PC-3 (cell line): Measurements from ENCODE around the gene CHCHD2. TPM values are rescaled to one million over a fixed set of nuclear protein-coding genes. Genes with fewer than 3 reads are reported as not detected.

ENCODE experiments used
- ATAC-seq: fragments of 200-7000 bp; cut with Tn5 transposase; 2 replicates; pipeline ENCODE4 v1.9.1; 2020; ENCODE audit warnings: mild to moderate bottlenecking, moderate library complexity
- BruUV-seq: library from RNA; stranded (reverse); fragments of 400-500 nt; replicated peaks from 2 replicates; lab custom pipeline; 2021; lab: Mats Ljungman, UMichigan
- CTCF ChIA-PET: fragments of 300-600 bp; sonication (Branson Sonifier 250); formaldehyde crosslinking; loops from one replicate; lab custom pipeline; 2022; ENCODE audit warnings: antibody characterized with exemption; lab: Charles Lee
- POLR2A ChIA-PET: fragments of 300-600 bp; sonication (Branson Sonifier 250); formaldehyde crosslinking; loops from one replicate; lab custom pipeline; 2022; ENCODE audit warnings: antibody characterized with exemption; ENCODE audit not compliant: unreplicated experiment; lab: Charles Lee
- DNase-seq: peaks from one replicate; pipeline ENCODE4 v3.0.0-alpha.2; 2015
- H2AFZ ChIP-seq: fragments of 300-600 bp; sonication (generic); 2 replicates; pipeline ENCODE4 v1.6.0; 2016; ENCODE audit warnings: antibody characterized with exemption, low read length
- H3F3A ChIP-seq: fragments of 300-600 bp; sonication (generic); one replicate; pipeline ENCODE4 v1.6.0; 2017; ENCODE audit warnings: antibody characterized with exemption, low read length, control low read depth, mild to moderate bottlenecking; ENCODE audit not compliant: unreplicated experiment
- H3K27ac ChIP-seq: fragments of 300-600 bp; sonication (generic); 2 replicates; pipeline ENCODE4 v1.5.1; 2016; ENCODE audit warnings: mild to moderate bottlenecking, low read length
- H3K27me3 ChIP-seq: fragments of 300-600 bp; sonication (generic); 2 replicates; pipeline ENCODE4 v1.6.1; 2016; ENCODE audit warnings: low read length, mixed read lengths
- H3K36me3 ChIP-seq: fragments of 300-600 bp; sonication (generic); 2 replicates; pipeline ENCODE4 v1.6.1; 2016; ENCODE audit warnings: low read depth, mixed run types, low read length, mixed read lengths
- H3K4me1 ChIP-seq: fragments of 300-600 bp; sonication (generic); 2 replicates; pipeline ENCODE4 v1.5.1; 2016; ENCODE audit warnings: low read length; ENCODE audit not compliant: insufficient read depth
- H3K4me2 ChIP-seq: fragments of 300-600 bp; sonication (generic); 2 replicates; pipeline ENCODE4 v1.6.0; 2016; ENCODE audit warnings: low read length
- H3K4me3 ChIP-seq: fragments of 300-600 bp; sonication (generic); 2 replicates; pipeline ENCODE4 v1.5.1; 2016; ENCODE audit warnings: mild to moderate bottlenecking, low read length, mixed read lengths
- H3K79me2 ChIP-seq: fragments of 300-600 bp; sonication (generic); 2 replicates; pipeline ENCODE4 v1.6.1; 2017; ENCODE audit warnings: low read length, mixed read lengths
- H3K9ac ChIP-seq: fragments of 300-600 bp; sonication (generic); 2 replicates; pipeline ENCODE4 v1.6.0; 2016; ENCODE audit warnings: mild to moderate bottlenecking, low read length
- H3K9me2 ChIP-seq: fragments of 300-600 bp; sonication (generic); replicated peaks from 2 replicates; pipeline ENCODE4 v1.6.1; 2016; ENCODE audit warnings: mixed run types, low read length, mixed read lengths
- H3K9me3 ChIP-seq: fragments of 300-600 bp; sonication (generic); 2 replicates; pipeline ENCODE4 v1.6.1; 2016; ENCODE audit warnings: low read length, mixed read lengths
- H4K20me1 ChIP-seq: fragments of 300-600 bp; sonication (generic); 2 replicates; pipeline ENCODE4 v1.6.1; 2016; ENCODE audit warnings: low read length, mixed read lengths
- EZH2 ChIP-seq: fragments of 300-600 bp; sonication (generic); IDR thresholded peaks from one replicate; pipeline ENCODE4 v1.6.1; 2017; ENCODE audit warnings: antibody characterized with exemption, mild to moderate bottlenecking, low read length; ENCODE audit not compliant: unreplicated experiment
- EZH2phosphoT487 ChIP-seq: fragments of 300-600 bp; sonication (generic); IDR thresholded peaks from 2 replicates; pipeline ENCODE4 v1.6.1; 2018; ENCODE audit warnings: mild to moderate bottlenecking, antibody characterized with exemption, low read length, borderline replicate concordance
- intact Hi-C: fragments of 100-400 bp; cut with micrococcal nuclease; formaldehyde crosslinking; loops from 2 replicates; pipeline ENCODE4 v1.9.0; 2023
- total RNA-seq: library from RNA; depleted of rRNA; stranded (reverse); fragments of >200 nt; gene quantifications from 2 replicates; pipeline ENCODE4 v1.2.3, GENCODE V29; 2014
- TF ChIP-seq, protein P1 (sequence below): fragments of 300-600 bp; sonication (generic); conservative IDR thresholded peaks from 2 replicates; pipeline ENCODE4 v1.5.1; 2017; ENCODE audit warnings: antibody characterized with exemption, low read depth, mild to moderate bottlenecking, low read length

Gene CHCHD2
- total RNA-seq, 1 experiment from 2014 or later = 578 TPM

DNA sequence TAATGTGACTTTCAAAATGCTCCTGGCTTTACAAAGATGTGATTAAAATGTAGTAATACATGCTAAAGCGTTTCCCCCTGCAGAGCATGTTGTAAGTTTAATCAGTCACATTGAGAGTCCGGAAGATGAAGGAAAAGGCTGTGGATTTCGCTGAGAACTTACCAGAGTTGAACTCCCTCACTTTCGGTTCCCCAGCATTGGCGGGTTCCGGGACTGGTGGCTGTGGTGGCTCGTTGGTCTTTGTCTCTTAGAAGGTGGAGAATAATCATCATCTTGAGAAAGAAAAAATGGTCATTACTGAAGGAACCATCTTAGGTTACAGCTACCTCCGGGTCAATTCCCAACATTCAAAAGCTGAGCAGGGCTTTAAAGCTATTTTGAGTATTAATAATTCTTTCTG, 19.6 kb upstream of the CHCHD2 start:
- no peaks in the 10 kb centered on the region for H3F3A ChIP-seq
- H4K20me1 ChIP-seq = no peaks in the 10 kb centered on the region
- POLR2A ChIA-PET = no interaction called here
- H3K27me3 ChIP-seq = no peaks in the 10 kb centered on the region
- TF ChIP-seq EZH2phosphoT487 (no peak), EZH2 (no peak)
- TF ChIP-seq, protein P1, sequence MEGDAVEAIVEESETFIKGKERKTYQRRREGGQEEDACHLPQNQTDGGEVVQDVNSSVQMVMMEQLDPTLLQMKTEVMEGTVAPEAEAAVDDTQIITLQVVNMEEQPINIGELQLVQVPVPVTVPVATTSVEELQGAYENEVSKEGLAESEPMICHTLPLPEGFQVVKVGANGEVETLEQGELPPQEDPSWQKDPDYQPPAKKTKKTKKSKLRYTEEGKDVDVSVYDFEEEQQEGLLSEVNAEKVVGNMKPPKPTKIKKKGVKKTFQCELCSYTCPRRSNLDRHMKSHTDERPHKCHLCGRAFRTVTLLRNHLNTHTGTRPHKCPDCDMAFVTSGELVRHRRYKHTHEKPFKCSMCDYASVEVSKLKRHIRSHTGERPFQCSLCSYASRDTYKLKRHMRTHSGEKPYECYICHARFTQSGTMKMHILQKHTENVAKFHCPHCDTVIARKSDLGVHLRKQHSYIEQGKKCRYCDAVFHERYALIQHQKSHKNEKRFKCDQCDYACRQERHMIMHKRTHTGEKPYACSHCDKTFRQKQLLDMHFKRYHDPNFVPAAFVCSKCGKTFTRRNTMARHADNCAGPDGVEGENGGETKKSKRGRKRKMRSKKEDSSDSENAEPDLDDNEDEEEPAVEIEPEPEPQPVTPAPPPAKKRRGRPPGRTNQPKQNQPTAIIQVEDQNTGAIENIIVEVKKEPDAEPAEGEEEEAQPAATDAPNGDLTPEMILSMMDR = no peak
- no peak for ATAC-seq
- H3K36me3 ChIP-seq = no peaks in the 10 kb centered on the region
- no TSS peak for BruUV-seq
- H3K79me2 ChIP-seq = no peaks in the 10 kb centered on the region
- H3K9me2 ChIP-seq = no peaks in the 10 kb centered on the region
- no peak overlapping the region for H3K27ac ChIP-seq
- H3K4me1 ChIP-seq = no peaks in the 10 kb centered on the region
- no peak overlapping the region for H3K9ac ChIP-seq
- intact Hi-C loops = no loop called here
- no peaks in the 10 kb centered on the region for H3K9me3 ChIP-seq
- no peak overlapping the region for H3K4me3 ChIP-seq
- peak overlapping the region; percentile 35; the same call in 1 of the 2 replicates for H2AFZ ChIP-seq
- 0 out of 2 replicates have a peak overlapping the region, but pooled peaks have one; percentile 25 for H3K4me2 ChIP-seq
- no peak for DNase-seq
- CTCF ChIA-PET = no interaction called here

DNA sequence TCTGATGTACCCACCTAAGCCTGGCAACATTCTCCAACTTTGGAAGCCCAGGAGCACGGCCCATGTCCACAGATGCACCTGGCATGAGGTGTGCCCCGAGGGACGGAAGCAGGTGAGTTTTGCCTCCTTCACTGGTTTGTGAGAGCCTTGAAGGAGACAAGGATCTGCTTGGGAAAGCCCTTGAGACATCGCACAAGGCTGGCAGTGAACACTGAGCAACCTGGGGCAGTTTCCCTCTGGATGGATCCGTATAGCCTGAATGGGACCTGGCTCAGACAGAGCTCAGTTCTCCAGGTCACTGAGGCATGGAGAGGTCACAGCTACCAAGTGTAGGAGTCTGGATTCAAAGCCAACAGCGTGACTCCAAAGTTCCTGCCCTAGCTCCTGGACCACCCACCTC, 18.7 kb upstream of the CHCHD2 start:
- H3K9me3 ChIP-seq = no peaks in the 10 kb centered on the region
- no peak overlapping the region for H3K4me2 ChIP-seq
- no peak overlapping the region for H3K27ac ChIP-seq
- TF ChIP-seq EZH2phosphoT487 = no peak
- TF ChIP-seq EZH2 = no peak
- TF ChIP-seq, protein P1 = no peak
- no peaks in the 10 kb centered on the region for H3K9me2 ChIP-seq
- H3K4me3 ChIP-seq = no peak overlapping the region
- ChIA-PET CTCF (no interaction called here), POLR2A (no interaction called here)
- no peaks in the 10 kb centered on the region for H3K4me1 ChIP-seq
- H3F3A ChIP-seq = no peaks in the 10 kb centered on the region
- no peaks in the 10 kb centered on the region for H4K20me1 ChIP-seq
- DNase-seq (no peak), ATAC-seq (no peak)
- no peak overlapping the region for H2AFZ ChIP-seq
- H3K36me3 ChIP-seq = no peaks in the 10 kb centered on the region
- H3K27me3 ChIP-seq = no peaks in the 10 kb centered on the region
- intact Hi-C loops = no loop called here
- no TSS peak for BruUV-seq
- H3K79me2 ChIP-seq = no peaks in the 10 kb centered on the region
- H3K9ac ChIP-seq = no peak overlapping the region

DNA sequence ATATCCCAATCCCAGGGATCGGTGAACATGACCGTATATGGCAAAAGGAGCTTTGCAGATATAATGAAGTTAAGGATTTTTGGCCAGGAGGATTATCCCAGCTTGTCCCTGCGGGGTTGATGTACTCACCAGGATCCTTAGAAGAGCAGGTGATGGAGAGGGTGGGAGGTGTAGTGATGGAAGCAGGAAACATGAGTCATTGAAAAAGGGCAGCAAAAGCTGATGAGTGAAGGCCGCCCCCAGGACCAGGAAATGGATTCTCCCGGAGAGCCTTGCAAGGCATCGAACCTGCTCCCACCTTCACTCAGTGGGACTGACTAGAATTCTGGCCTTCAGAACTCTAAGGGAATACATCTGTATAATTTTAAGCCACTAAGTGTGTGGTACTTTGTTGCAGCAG, 15.2 kb upstream of the CHCHD2 start:
- Histone ChIP-seq H4K20me1 (no peaks in the 10 kb centered on the region), H3K4me2 (no peak overlapping the region), H3K9me2 (no peaks in the 10 kb centered on the region), H3K9ac (no peak overlapping the region), H3F3A (no peaks in the 10 kb centered on the region), H3K9me3 (no peaks in the 10 kb centered on the region), H2AFZ (no peak overlapping the region), H3K36me3 (no peaks in the 10 kb centered on the region), H3K4me1 (no peaks in the 10 kb centered on the region), H3K27ac (no peak overlapping the region), H3K4me3 (no peak overlapping the region), H3K27me3 (no peaks in the 10 kb centered on the region), H3K79me2 (no peaks in the 10 kb centered on the region)
- intact Hi-C loops = no loop called here
- ATAC-seq (no peak), DNase-seq (no peak)
- no TSS peak for BruUV-seq
- ChIA-PET POLR2A (no interaction called here), CTCF (no interaction called here)
- TF ChIP-seq, protein P1 = no peak
- no peak for TF ChIP-seq EZH2phosphoT487
- TF ChIP-seq EZH2 = no peak
